ENCODE data around the gene USP24. TPM values are rescaled to one million over a fixed set of nuclear protein-coding genes. Genes with fewer than 3 reads are reported as not detected.

The USP24 gene
- total RNA-seq, 1 experiment from 2014 or later = 40.9 TPM

- TF ChIP-seq CREB1 (CRISPR knock-in tag; IDR thresholded peaks at IDR 0.05) (no peak), SOX15 (CRISPR knock-in tag; IDR thresholded peaks at IDR 0.05) (no peak), STAT6 (CRISPR knock-in tag; conservative IDR thresholded peaks at IDR 0.05; ENCODE audit: low read depth) (no peak), TEAD1 (CRISPR knock-in tag; IDR thresholded peaks at IDR 0.05) (no peak), SMAD3 (CRISPR knock-in tag; IDR thresholded peaks at IDR 0.05; ENCODE audit: borderline replicate concordance) (no peak), ZBTB43 (CRISPR knock-in tag; IDR thresholded peaks at IDR 0.05) (no peak), ZNF317 (CRISPR knock-in tag; IDR thresholded peaks at IDR 0.05; ENCODE audit: borderline replicate concordance, low read depth) (no peak), ZNF138 (CRISPR knock-in tag; conservative IDR thresholded peaks at IDR 0.05) (no peak), GRHL2 (CRISPR knock-in tag; IDR thresholded peaks at IDR 0.05; ENCODE audit: insufficient replicate concordance, severe bottlenecking) (no peak), E2F4 (CRISPR knock-in tag; IDR thresholded peaks at IDR 0.05; ENCODE audit: borderline replicate concordance, low read depth) (no peak), CTCF (IDR thresholded peaks at IDR 0.05) (no peak), NR2C2 (CRISPR knock-in tag; IDR thresholded peaks at IDR 0.05) (no peak), HMGXB4 (CRISPR knock-in tag; IDR thresholded peaks at IDR 0.05) (no peak), ZBTB21 (CRISPR knock-in tag; IDR thresholded peaks at IDR 0.05; ENCODE audit: borderline replicate concordance) (no peak), ZNF121 (CRISPR knock-in tag; IDR thresholded peaks at IDR 0.05) (no peak), USF1 (CRISPR knock-in tag; IDR thresholded peaks at IDR 0.05) (no peak), ATF3 (CRISPR knock-in tag; conservative IDR thresholded peaks at IDR 0.05) (no peak), NFATC4 (CRISPR knock-in tag; IDR thresholded peaks at IDR 0.05) (no peak)
- Mint-ChIP-seq H3K4me3 (no peak overlapping the region), H3K27ac (no peak overlapping the region), H3K27me3 (ENCODE audit: low read depth) (peaks cover 2% of the 10 kb centered on the region; the same call in 1 of the 2 replicates), H3K9me3 (no peaks in the 10 kb centered on the region), H3K36me3 (no peaks in the 10 kb centered on the region), H3K4me1 (peaks cover 4% of the 10 kb centered on the region)
- ChIA-PET POLR2A (no interaction called here), CTCF (interaction anchor here (1.4 to 1.6 kb wide), 2 partner anchors 14 to 102 kb away, joined by 4 to 6 read pairs; no protein-coding TSS in a partner anchor)
- no peak for ATAC-seq
- DNase-seq (ENCODE audit: low spot score) = no peak
Observed at GRCh38 chr1:55245781-55246180, 30.6 kb upstream of the USP24 start.
